Left ventricle myocardium superior (tissue), 1 donor: ENCODE data around the gene PAQR7. TPM values are rescaled to one million over a fixed set of nuclear protein-coding genes. Genes with fewer than 3 reads are reported as not detected.

Experiments
- ATAC-seq: fragments of 200-7000 bp; cut with Tn5 transposase; one replicate; pipeline ENCODE4 v1.9.1; 2020; ENCODE audit warnings: mild to moderate bottlenecking, moderate library complexity
- DNase-seq: peaks from one replicate; pipeline ENCODE4 v3.0.0-alpha.2; 2020
- intact Hi-C: fragments of 100-400 bp; cut with micrococcal nuclease; formaldehyde crosslinking; loops from one replicate; pipeline ENCODE4 v1.11.0; 2022
- total RNA-seq: library from RNA; stranded (reverse); fragmentation: NEBNext Ultra II Directional; extraction: Animal tissue kit (Norgen Biotek cat#: 25700); gene quantifications from one replicate; pipeline ENCODE4 v1.2.1, GENCODE V29; 2021
- donor health status: DM: no; HTN: yes; CAD: no; lungs with severe emphysema.

The PAQR7 gene
- total RNA-seq, 1 donor from 2014 or later = 2.0 TPM

GRCh38 chr1:25828491-25828890 is 47.0 kb downstream of the PAQR7 start:
- intact Hi-C loops = no loop called here
- no peak for ATAC-seq

DNA sequence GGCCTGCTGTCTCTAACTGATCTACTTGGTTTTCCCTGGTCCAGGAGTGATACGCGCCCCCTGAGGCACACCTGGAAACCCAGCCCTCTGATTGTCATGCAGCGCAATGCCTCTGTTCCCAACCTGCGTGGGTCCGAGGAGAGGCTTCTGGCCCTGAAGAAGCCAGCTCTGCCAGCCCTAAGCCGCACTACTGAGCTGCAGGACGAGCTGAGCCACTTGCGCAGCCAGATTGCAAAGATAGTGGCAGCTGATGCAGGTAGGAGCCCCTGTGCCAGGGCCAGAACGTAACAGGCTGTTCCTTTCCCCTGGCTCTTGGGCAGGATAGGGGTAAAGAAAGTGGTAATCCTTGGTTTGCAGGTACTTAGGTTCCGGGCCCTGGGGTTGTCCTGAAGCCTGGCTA is 48.9 kb downstream of the PAQR7 start:
- no peak for ATAC-seq
- no peak for DNase-seq
- intact Hi-C loops = no loop called here

More at GRCh38 chr1:25828491-25828890, 47.0 kb downstream of the PAQR7 start:
- DNase-seq = no peak

- DNase-seq (no peak), ATAC-seq (no peak)
- intact Hi-C loops = no loop called here
These were observed 49.9 kb downstream of the PAQR7 start for GRCh38 chr1:25825605-25826004.

GRCh38 chr1:25821630-25822091 is 53.8 kb downstream of the PAQR7 start:
- intact Hi-C loops = no loop called here
- DNase-seq = no peak
- peak; percentile 5 for ATAC-seq

DNA sequence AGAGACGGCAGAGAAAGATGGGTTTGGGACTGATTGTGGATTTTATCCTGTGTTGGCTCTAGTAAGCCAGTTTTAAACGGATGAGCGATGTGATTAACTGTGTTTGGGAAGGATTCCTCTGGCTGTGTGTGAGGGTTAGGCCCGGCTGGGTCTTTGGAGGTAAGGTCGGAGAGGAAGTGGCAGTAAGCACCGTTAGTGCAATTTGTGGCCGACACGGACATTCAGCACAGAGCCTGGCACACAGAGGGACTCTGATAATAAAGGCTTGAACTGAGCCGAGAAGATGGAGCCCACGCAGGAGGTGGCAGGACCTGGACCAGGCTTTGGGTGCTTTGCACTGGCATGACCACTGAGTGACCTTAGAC is 54.4 kb downstream of the PAQR7 start:
- intact Hi-C loops = no loop called here

GRCh38 chr1:25820247-25821111 is 55.0 kb downstream of the PAQR7 start:
- intact Hi-C loops = no loop called here
- DNase-seq (peak; percentile 68), ATAC-seq (peak; percentile 59)

More for the DNA sequence above, 54.4 kb downstream of the PAQR7 start:
- ATAC-seq (no peak), DNase-seq (no peak)

DNA sequence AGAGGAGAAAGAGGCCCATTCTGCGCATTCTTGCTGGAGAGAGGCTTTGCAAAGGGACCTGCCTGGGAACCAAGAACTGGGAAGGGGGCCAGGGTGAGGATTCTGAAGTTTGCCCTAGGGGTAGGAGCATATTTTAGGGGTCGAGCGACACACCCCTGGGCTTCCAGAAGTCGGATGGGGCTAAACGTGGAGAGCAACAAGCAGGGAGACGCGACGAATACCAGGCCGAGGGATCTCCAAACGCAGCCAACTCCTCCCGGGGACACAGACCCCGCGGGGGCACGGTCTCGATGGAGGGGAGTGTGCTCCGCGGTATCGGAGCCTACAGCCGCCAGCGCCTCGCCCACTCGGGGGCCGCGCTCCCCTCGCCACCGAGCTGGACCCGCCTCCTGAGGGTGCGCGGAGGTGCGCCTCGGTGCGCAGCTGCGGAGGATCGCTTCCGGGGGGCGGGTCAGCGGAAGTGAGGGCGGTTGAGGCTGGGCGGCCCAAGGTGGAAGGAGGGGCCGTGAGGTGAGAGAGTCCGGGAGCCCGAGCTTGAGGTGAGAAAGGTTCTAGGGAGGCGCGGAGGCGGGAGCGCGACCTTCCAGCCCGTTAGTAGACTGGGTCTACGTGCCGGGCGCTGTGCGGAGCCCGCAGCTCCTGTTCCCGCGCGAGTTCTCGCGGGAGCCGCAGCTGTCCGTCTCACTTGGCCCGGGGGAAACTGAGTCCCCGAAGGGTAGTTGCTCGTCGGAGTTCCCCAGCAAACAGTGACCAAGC is 55.8 kb downstream of the PAQR7 start, which contains the start of gene MTFR1L:
MTFR1L (plus strand) TSS at position 464 of the 756 bp plus-strand sequence. CDS start 3,151 bp downstream, outside the sequence.
- intact Hi-C loops = no loop called here
- peak; percentile 94 for DNase-seq
- peak; percentile 91 for ATAC-seq

DNA sequence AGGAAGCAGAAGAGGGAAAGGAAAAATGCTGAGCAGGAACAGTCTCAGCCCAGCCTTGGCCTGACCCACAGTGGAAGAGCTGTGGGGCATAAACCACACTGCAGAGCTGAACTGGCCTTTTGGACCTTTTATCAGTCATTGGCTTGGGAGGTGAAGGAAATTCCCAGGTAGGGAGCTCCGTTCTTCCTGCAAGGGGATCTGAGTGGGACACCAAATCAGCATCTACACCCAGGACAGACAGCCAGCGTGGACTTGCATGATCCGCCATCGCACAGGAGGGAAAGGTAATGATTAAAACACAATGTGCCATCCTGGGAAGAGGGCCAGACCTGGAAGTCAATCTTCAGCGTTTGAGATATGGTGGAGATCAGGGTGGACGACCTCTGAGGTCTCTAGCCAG is 56.9 kb downstream of the PAQR7 start:
- DNase-seq (no peak), ATAC-seq (no peak)
- intact Hi-C loops = no loop called here

DNA sequence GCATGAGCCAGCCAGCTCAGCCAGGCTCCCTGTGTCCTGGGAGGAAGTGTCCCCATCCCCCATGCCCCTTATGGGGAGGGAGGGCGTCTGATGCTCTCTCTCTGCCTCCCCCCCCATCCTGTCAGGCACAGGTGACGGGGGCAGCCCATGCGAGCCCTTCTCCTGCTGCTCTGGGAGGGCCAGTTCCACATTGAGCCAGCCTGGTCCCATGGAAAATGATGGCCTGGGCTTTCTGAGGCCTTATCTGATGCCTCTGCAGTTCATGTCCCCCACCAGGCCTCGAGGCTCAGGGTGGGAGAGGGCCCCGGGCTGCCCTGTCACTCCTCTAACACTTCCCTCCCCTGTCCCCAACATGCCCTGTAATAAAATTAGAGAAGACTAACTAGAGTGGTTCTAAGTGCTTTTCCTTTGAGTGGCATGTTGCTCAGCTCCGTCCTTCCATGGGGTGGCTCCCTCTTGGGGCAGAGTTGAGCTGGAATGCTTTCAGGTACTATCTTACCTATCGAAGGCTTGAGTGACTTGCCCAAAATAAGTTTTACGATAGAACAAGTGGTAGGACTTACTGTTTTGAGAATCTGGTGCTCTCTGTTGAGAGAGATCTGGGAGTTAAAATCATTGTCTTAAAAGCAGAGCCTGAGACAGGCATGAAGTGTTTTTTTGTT is 57.5 kb downstream of the PAQR7 start:
- intact Hi-C loops = no loop called here
- DNase-seq (no peak), ATAC-seq (no peak)

GRCh38 chr1:25816112-25816718 is 59.3 kb downstream of the PAQR7 start:
- ATAC-seq = no peak
- DNase-seq = no peak
- intact Hi-C loops = no loop called here

DNA sequence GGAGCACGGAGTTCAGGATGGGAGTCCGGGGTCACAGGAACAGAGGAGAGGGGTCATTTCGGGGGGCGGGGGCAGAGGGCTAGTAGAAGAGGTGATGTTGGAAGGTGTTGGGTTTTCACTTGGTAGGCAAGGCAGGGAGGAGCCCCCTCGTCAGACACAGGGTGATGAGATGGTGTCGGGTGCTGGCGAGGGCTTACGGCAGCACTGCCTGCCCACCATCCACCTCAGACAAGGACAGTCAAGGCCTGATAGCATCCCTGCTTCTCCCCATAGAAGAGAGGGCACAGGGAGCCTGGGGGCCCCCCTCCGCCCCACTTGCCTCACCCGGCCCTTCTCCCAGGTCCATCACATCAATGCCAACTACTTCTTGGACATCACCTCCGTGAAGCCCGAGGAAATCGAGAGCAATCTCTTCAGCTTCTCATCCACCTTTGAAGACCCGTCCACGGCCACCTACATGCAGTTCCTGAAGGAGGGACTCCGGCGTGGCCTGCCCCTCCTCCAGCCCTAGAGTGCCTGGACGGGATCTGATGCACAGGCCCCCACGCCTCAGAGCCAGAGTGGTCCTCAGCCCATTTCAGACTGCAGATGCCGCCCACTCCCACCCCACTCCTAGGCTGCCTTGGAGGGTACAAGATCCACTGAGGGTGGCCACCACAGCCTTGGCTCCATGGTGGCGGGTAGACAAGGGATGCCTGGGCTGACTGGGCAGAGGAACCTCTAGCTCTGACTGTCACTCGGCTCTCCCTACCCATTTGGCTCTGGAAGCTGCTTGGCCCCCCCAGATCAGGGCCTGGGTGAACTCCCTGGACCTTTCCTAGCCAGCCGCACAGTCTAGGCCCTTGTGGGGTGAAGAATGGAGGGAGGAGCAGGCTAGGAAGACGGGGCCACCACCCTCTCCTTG is 60.0 kb downstream of the PAQR7 start:
- intact Hi-C loops = no loop called here
- ATAC-seq (no peak), DNase-seq (no peak)

DNA sequence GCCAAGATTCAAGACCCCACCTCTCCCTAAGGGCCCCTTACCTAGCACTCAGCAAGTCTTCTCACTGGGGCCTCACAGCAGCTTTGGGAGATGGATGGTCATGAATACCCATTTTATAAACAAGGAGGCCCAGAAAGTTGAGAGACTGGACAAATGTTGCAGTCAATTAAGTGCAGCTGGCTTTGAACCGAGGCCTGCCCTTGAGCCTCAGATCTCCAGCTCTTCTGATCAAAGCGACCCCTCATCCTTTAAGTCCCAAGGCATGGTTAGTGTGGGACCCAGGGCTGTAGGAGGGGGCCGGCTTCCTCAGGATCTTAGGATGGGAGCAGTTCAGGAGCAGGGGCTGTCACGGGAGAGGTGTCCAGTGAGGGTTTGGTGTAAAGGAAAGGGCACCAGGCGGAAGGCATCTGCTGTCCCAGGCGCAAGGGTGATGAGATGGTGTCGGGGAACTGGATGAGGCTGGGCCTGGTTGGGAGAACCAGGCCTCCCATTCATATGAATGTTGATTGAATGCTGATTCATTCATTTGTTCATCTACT is 60.9 kb downstream of the PAQR7 start:
- DNase-seq (no peak), ATAC-seq (no peak)
- intact Hi-C loops = no loop called here

DNA sequence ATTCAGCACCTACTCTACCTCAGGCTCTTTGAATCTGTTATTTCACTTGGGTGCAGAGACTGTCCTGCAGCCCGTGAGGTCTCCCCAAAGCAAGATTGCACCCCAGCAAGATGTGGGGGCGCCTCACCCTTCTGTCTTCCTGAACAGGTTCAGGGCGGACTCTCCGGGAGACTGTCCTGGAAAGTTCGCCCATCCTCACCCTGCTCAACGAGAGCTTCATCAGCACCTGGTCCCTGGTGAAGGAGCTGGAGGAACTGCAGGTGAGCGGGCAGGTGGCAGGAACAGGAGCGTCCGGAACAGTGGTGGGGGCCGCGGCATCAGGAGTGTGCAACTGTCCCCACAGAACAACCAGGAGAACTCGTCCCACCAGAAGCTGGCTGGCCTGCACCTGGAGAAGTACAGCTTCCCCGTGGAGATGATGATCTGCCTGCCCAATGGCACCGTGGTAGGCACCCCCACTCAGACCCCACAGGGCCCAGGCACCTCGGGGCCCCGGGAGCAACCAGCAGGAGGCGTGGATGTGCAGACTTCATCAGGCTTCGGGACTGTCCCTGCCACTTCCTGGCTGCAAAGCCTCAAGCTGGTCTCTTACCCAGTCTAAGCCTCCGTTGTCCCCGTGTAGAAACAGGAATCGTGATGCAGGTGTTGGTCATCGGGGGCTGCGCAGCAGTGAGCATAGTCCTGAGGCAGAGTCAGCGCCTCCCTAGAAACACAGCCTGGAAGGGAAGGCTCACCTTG is 61.6 kb downstream of the PAQR7 start:
- ATAC-seq (no peak), DNase-seq (no peak)
- intact Hi-C loops = no loop called here

- ATAC-seq (no peak), DNase-seq (no peak)
- intact Hi-C loops = no loop called here
These were observed 62.3 kb downstream of the PAQR7 start for GRCh38 chr1:25813071-25813733.
